Measurements from ENCODE around the gene MAP3K20.

DNA sequence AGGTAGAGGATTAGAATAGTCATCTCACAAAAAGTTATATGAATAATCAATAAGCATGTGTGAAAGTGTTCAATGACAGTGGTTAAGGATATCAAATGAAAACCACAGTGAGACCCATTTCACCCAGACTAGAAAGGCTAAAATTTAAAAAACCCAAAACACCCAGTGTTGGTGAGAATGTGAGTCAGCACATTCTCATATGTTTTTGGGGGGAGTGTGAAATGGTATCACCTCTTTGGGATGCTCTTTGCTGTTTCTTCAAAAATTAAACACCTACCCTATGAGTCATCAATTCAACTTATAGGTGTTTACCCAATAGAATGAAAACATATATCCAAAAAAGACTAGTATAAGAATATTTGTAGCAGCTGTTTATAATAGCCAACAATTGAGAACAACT lies 69.8 kb downstream of the MAP3K20 start:
- TF ChIP-seq, protein P1, sequence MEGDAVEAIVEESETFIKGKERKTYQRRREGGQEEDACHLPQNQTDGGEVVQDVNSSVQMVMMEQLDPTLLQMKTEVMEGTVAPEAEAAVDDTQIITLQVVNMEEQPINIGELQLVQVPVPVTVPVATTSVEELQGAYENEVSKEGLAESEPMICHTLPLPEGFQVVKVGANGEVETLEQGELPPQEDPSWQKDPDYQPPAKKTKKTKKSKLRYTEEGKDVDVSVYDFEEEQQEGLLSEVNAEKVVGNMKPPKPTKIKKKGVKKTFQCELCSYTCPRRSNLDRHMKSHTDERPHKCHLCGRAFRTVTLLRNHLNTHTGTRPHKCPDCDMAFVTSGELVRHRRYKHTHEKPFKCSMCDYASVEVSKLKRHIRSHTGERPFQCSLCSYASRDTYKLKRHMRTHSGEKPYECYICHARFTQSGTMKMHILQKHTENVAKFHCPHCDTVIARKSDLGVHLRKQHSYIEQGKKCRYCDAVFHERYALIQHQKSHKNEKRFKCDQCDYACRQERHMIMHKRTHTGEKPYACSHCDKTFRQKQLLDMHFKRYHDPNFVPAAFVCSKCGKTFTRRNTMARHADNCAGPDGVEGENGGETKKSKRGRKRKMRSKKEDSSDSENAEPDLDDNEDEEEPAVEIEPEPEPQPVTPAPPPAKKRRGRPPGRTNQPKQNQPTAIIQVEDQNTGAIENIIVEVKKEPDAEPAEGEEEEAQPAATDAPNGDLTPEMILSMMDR (conservative IDR thresholded peaks at IDR 0.05; ENCODE audit: low read depth, low read length): no peak
- TF ChIP-seq EZH2 (IDR thresholded peaks at IDR 0.05; ENCODE audit: borderline replicate concordance, low read depth, low read length, poor library complexity, severe bottlenecking): no peak

Data from A673 (cell line).